Kidney (tissue), 14 donors: ENCODE data around the gene CA6. TPM values are rescaled to one million over a fixed set of nuclear protein-coding genes. Genes with fewer than 3 reads are reported as not detected.

Experiments
- DNase-seq, 5 donors: peaks; one replicate each; pipeline ENCODE4 v3.0.0-alpha.2; 2013 to 2020
- FAIRE-seq: peaks from 2 replicates; lab custom pipeline; 2012; peaks lifted over from hg19 to GRCh38; lab: Jason Lieb, UNC
- H3K27ac ChIP-seq, 2 donors: one replicate each; pipeline ENCODE4 v1.7.0; 2013; ENCODE audit warnings: low read depth in 2 of 2, low read length in 2 of 2, inconsistent platforms in 1 of 2
- H3K27me3 ChIP-seq: one replicate; pipeline ENCODE4 v1.7.1; 2013; ENCODE audit warnings: low read length, inconsistent platforms; ENCODE audit not compliant: control insufficient read depth, insufficient read depth
- H3K36me3 ChIP-seq, 3 donors: one replicate each; pipeline versions ENCODE4 v1.7.0 to v1.7.1; 2013; ENCODE audit warnings: low read length in 3 of 3, control low read depth in 1 of 3, inconsistent platforms in 1 of 3; ENCODE audit not compliant: insufficient read depth in 3 of 3, control insufficient read depth in 2 of 3
- H3K4me1 ChIP-seq, 3 donors: one replicate each; pipeline versions ENCODE4 v1.7.0 to v1.7.1; 2013; ENCODE audit warnings: low read length in 3 of 3, inconsistent platforms in 1 of 3, low read depth in 1 of 3; ENCODE audit not compliant: control insufficient read depth in 2 of 3, insufficient read depth in 2 of 3
- H3K4me3 ChIP-seq, 3 donors: one replicate each; pipeline versions ENCODE4 v1.7.0 to v1.8.1; 2013; ENCODE audit warnings: low read length in 3 of 3, control low read depth in 1 of 3, inconsistent platforms in 1 of 3
- H3K9ac ChIP-seq, 3 donors: one replicate each; pipeline versions ENCODE4 v1.7.0 to v1.7.1; 2013; ENCODE audit warnings: low read length in 3 of 3, control low read depth in 1 of 3, inconsistent platforms in 1 of 3
- H3K9me3 ChIP-seq, 3 donors: one replicate each; pipeline versions ENCODE4 v1.7.0 to v1.7.1; 2013; ENCODE audit warnings: low read length in 3 of 3, control low read depth in 1 of 3, inconsistent platforms in 1 of 3; ENCODE audit not compliant: control insufficient read depth in 2 of 3, insufficient read depth in 1 of 3
- intact Hi-C: fragments of 100-400 bp; cut with DNase I; formaldehyde crosslinking; loops from one replicate; pipeline ENCODE4 v1.11.1; 2022
- polyA plus RNA-seq: library from polyadenylated mRNA; stranded (reverse); fragments of 350-450 nt; fragmentation: Illumina TruSeq; extraction: RNeasy Lipid Tissue Mini Kit (QIAGEN cat#74804); gene quantifications from one replicate; pipeline ENCODE4 v1.2.3, GENCODE V29; 2014; ENCODE audit warnings: low read depth, low replicate concordance; ENCODE audit not compliant: insufficient read depth
- total RNA-seq: library from RNA; stranded (reverse); fragmentation: NEBNext Ultra II Directional; extraction: Animal tissue kit (Norgen Biotek cat#: 25700); gene quantifications from one replicate; pipeline ENCODE4 v1.2.1, GENCODE V29; 2021
- TF ChIP-seq, protein P1 (sequence below): IDR thresholded peaks from 3 replicates; pipeline ENCODE4 v1.5.1; 2012; ENCODE audit warnings: mild to moderate bottlenecking, moderate library complexity, borderline replicate concordance; ENCODE audit not compliant: insufficient read depth; ENCODE audit errors: extremely low read depth
- donor health status: control.
- donor health status: control.
- donor health status: control.
- donor health status: control.
- donor health status: control.
- donor health status: DM: yes; HTN: yes; CAD: no.
- donor health status: Normal renal cell carcinoma (clear cell type).

CA6 gene
- total and polyA plus RNA-seq, 2 donors from 2014 or later = not detected

DNA sequence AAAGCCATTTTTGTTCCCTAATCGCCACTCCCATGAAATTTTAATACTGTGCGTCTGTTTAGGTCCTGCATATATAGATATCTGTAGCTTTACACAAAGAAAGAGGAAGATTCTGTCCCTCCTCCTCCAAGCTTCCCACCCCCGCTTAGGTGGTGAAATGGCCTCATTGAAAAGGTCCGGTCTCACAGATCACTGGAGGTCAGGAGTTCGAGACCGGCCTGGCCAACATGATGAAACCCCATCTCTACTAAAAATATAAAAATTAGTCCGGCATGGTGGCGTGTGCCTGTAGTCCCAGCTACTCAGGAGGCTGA lies 59.7 kb downstream of the CA6 start:
- TF ChIP-seq, protein P1, sequence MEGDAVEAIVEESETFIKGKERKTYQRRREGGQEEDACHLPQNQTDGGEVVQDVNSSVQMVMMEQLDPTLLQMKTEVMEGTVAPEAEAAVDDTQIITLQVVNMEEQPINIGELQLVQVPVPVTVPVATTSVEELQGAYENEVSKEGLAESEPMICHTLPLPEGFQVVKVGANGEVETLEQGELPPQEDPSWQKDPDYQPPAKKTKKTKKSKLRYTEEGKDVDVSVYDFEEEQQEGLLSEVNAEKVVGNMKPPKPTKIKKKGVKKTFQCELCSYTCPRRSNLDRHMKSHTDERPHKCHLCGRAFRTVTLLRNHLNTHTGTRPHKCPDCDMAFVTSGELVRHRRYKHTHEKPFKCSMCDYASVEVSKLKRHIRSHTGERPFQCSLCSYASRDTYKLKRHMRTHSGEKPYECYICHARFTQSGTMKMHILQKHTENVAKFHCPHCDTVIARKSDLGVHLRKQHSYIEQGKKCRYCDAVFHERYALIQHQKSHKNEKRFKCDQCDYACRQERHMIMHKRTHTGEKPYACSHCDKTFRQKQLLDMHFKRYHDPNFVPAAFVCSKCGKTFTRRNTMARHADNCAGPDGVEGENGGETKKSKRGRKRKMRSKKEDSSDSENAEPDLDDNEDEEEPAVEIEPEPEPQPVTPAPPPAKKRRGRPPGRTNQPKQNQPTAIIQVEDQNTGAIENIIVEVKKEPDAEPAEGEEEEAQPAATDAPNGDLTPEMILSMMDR = no peak
- peaks cover 0 to 2% (median 0%) of the 10 kb centered on the region in 3 donors for H3K4me1 ChIP-seq
- H3K27me3 ChIP-seq = no peaks in the 10 kb centered on the region
- intact Hi-C loops = no loop called here
- no peak overlapping the region for H3K4me3 ChIP-seq
- no peaks in the 10 kb centered on the region for H3K9me3 ChIP-seq
- no peaks in the 10 kb centered on the region for H3K36me3 ChIP-seq
- DNase-seq (no peak), FAIRE-seq (no peak)
- H3K9ac ChIP-seq = no peak overlapping the region
- H3K27ac ChIP-seq = no peak overlapping the region

DNA sequence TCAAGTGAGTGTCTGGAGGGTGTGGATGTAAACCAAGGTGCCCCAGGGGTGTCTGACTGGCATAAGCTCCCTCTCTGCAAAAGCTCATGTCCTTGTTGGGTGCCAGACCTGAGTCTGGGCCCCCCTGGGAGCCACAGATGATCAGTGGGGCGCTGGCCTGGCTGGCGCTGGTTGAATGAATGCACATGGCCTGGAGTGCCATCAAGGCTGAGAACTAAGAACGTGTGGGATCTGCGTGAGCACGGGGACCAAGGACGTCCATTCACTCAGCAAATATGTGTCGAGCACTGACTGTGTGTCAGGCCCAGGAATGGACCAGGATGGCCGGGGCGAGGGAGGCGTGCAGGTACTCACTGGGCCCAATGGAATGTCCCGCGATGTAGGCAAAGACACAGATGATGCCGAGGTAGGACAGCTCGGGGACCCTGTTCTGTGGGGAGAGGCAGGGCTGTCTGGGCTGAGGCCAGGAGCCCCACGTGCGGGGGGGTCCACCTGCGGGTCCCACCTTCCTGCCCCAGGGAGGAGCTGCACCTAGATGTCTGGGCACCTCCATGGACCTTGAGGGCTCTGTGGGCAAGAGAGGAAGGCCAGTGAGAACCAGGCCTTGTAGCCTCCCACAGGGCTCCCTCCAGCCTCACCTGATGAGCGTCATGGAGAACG lies 61.4 kb downstream of the CA6 start:
- no peak overlapping the region for H3K9ac ChIP-seq
- TF ChIP-seq, protein P1 = no peak
- peaks cover 0 to 1% (median 0%) of the 10 kb centered on the region in 3 donors for H3K4me1 ChIP-seq
- DNase-seq (no peak), FAIRE-seq (no peak)
- H3K27me3 ChIP-seq = no peaks in the 10 kb centered on the region
- intact Hi-C loops = no loop called here
- no peak overlapping the region for H3K4me3 ChIP-seq
- H3K27ac ChIP-seq = no peak overlapping the region
- no peaks in the 10 kb centered on the region for H3K9me3 ChIP-seq
- H3K36me3 ChIP-seq = no peaks in the 10 kb centered on the region

DNA sequence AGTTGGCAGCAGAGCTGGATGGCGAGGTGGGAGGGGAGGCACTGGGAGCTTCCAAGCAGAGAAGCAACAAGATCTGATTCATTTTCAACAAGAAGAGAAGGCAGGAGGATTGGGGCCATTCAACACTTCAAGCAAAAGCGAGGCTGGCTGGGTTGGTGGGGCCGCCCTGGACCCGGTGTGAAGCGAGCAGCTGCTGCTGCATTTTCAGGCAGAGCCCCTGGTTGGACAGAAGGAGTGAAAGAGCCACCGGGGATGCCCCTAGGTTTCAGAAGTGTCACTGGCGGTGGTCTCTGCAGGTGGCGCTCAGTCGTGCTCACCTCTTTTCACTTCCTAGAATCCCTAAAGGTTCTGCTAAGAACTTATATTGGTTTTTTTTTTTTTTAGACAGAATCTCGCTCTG lies 62.6 kb downstream of the CA6 start:
- intact Hi-C loops = no loop called here
- Histone ChIP-seq H3K9ac (no peak overlapping the region), H3K36me3 (no peaks in the 10 kb centered on the region), H3K27me3 (no peaks in the 10 kb centered on the region), H3K4me3 (no peak overlapping the region), H3K4me1 (no peaks in the 10 kb centered on the region), H3K9me3 (no peaks in the 10 kb centered on the region), H3K27ac (no peak overlapping the region)
- no peak for DNase-seq
- no peak for FAIRE-seq
- TF ChIP-seq, protein P1 = no peak
